Hepatocyte (in vitro differentiated cells): ENCODE results near the gene ASIC2.

Experiments used
- EZH2 ChIP-seq: fragments of 200-600 bp; sonication (generic); IDR thresholded peaks from 2 replicates; pipeline ENCODE4 v1.6.1; 2016; ENCODE audit warnings: antibody characterized with exemption, mild to moderate bottlenecking, borderline replicate concordance
- TF ChIP-seq, protein P1 (sequence below): fragments of 200-600 bp; sonication (generic); IDR thresholded peaks from 2 replicates; pipeline ENCODE4 v1.5.1; 2016; ENCODE audit warnings: antibody characterized with exemption, mild to moderate bottlenecking; ENCODE audit not compliant: poor library complexity

DNA sequence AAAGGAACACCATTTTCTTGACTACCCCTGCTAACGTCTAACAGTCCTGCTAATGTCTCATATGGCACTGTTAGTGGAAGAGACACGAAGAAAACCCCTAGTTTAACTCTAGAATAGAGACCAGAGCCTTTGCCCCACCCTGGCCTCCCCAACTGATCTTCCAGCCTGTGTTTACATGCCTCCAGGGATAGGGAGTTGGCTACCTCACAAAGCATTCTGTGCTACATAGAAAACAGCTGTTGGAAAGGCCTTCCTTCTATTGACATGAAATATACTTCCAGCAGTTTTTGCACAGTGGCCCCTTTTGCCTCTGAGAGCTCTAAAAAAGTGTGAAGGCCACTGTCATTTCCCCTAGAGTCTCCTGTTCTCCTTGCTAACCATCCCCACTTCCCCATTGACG, 73.1 kb downstream of the ASIC2 start:
- TF ChIP-seq, protein P1, sequence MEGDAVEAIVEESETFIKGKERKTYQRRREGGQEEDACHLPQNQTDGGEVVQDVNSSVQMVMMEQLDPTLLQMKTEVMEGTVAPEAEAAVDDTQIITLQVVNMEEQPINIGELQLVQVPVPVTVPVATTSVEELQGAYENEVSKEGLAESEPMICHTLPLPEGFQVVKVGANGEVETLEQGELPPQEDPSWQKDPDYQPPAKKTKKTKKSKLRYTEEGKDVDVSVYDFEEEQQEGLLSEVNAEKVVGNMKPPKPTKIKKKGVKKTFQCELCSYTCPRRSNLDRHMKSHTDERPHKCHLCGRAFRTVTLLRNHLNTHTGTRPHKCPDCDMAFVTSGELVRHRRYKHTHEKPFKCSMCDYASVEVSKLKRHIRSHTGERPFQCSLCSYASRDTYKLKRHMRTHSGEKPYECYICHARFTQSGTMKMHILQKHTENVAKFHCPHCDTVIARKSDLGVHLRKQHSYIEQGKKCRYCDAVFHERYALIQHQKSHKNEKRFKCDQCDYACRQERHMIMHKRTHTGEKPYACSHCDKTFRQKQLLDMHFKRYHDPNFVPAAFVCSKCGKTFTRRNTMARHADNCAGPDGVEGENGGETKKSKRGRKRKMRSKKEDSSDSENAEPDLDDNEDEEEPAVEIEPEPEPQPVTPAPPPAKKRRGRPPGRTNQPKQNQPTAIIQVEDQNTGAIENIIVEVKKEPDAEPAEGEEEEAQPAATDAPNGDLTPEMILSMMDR, result no peak
- no peak for TF ChIP-seq EZH2
